Measurements from ENCODE around the gene SPTB.
A peak's percentile ranks its signal among the peaks of the same experiment; 100 is the strongest.

SPTB gene

GRCh38 chr14:64848239-64848638, 31.5 kb downstream of the SPTB start:
- no peak for DNase-seq

- no peak for DNase-seq
Measured at GRCh38 chr14:64846319-64846718, 33.4 kb downstream of the SPTB start.

- no peak for DNase-seq
Measured at GRCh38 chr14:64845878-64846277, 33.8 kb downstream of the SPTB start.

GRCh38 chr14:64844969-64845536, 34.7 kb downstream of the SPTB start:
- DNase-seq, result no peak

- DNase-seq, result no peak
Measured at GRCh38 chr14:64844272-64844671, 35.4 kb downstream of the SPTB start.

- DNase-seq, result no peak
Measured at GRCh38 chr14:64843548-64843947, 36.2 kb downstream of the SPTB start.

GRCh38 chr14:64841772-64842750, 37.6 kb downstream of the SPTB start:
- DNase-seq, result no peak

GRCh38 chr14:64841121-64841651, 38.5 kb downstream of the SPTB start:
- DNase-seq, result no peak

DNA sequence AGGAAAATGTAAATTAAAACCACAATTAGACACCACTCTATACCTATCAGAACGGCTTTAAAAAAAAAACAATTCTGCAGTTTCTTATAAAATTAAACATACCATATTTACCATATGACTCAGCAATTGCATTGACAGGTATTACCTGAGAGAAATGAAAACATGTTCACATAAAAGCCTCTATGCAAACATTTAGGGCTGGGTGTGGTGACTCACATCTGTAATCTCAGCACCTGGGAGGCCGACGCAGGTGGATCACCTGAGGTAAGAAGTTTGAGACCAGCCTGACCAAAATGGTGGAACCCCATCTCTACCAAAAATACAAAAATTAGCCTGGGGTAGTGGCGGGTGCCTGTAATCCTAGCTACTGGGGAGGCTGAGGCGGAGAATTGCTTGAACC, 41.1 kb downstream of the SPTB start:
- no peak for DNase-seq

DNA sequence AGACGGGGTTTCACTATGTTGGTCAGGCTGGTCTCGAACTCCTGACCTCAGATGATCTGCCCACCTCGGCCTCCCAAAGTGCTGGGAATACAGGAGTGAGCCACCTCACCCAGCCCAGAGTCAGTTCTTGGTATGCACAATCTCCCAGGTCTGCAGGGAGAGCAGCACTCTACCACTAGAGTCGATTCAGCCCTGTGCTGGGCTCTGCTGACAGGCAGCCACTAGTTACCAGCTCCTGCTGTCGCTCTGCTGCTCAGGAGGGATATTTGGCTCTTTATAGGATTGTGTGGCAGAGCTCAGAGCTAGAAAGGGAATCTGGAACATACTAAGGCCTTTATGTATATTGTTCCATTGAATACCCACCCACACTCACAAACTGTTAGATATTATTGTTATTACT, 44.3 kb downstream of the SPTB start:
- DNase-seq, result no peak

- no peak for DNase-seq
Measured at GRCh38 chr14:64834965-64835364, 44.7 kb downstream of the SPTB start.

DNA sequence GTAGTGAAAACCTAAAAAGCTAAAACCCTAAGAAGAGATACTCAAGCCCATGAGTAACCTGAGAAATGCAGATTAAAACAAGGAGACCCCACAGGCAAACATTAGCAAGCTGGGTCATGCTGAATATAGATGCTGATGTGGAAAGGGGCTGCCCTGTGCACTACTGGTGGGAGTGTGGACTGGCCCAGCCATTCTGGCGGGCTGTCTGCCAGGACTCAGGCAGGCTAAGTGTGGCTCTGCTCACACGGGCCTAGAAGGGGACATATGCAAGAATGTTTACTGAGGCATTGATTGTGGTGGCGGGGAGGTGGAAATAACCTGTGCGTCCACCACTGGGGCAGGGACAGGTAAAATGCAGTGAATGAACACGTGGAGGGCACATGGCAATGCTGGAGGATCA, 48.3 kb downstream of the SPTB start:
- DNase-seq, result no peak

DNA sequence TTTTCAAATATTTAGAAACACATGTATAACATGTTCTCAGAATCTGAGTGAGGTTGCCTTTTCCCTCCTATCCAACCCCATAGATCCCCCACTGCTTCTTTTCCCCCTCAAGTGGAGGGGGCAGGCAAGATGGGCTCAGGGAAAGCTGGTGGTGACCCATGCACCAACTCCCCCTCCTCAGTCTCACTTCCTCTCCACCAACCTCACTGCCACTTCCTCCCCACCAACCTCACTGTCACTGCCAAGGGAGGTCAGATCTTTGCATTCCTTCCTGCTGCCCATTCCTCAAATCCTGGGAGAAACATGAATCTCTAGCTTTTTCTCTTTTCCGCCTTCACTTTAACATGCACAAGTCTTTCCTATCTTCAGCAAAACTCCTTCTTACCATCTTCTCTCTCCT, 48.7 kb downstream of the SPTB start:
- DNase-seq, result no peak

DNA sequence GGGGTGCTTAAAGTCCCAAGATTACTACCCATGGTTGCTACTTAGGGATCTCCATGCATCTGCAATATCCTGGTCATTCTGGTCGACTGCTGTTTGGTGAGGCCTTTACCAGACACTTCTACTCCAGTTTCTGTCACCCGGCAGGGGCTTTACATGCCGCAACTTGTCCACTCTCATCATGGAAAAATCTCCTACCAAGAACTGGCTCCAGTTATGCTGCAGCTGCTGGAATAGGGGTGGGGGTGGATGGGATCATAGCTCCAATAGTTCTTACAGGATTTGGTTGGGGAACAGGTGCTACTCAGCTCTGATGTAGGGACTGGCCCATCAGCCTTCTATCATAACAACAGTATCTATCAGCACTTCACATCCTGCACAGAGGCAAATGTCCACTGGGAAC, 51.6 kb downstream of the SPTB start:
- no peak for DNase-seq

DNA sequence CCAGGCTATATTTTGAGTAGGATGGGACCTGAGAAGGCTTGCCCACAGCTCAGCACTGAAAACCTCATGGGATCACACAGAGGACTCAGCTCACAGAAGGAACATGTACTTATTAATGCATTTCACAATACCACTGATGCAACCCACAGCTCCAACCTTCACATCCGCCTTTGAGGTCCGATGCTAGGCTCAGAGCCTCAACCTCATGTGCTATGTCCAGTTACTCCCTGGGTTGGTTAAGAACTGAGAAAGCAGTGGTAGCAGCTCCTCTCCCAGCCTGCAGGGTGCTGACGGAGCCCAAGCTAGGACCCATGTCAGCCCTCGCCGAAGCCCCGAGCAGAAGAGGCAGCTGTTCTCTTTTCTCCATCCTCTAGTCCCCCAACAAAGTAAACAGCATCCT, 52.9 kb downstream of the SPTB start:
- no peak for DNase-seq

DNA sequence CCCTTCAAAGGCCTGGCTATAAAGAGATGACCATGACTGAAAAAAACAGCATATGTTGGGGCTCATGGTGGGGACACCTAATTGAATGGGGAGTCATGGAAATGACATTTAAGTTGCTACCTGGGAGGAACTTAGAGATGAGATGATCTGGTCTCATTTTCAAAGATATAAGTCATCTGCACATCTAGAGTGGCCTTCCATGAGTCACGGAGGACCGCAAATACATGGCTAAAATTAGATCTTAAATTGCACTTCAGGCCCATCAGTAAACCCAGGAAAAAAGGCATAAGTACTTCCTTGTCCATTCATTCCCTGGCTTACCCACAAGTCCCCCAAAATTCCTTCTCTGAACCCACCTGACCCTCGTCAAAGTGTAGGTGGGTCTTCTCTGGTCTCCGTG, 53.4 kb downstream of the SPTB start:
- no peak for DNase-seq

DNA sequence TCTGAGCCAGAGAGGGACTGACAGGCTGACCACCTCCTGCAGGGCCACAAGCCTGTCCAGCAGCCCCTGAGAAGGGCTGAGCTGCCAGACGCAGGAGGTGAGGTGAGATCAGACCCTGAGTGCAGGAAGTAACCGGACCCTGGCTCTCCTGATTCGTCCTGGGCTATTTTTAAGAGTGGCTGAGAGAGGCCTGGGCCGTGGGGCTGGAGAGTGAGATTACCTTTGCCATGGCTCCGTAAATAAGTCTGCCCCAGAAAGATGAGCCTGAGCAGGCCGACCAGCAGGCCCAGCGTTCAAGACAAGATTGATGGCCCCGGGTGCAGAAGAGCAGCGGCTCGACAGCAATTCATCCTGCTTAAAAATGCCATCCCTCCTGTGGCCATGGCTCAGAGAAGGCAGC, 54.2 kb downstream of the SPTB start:
- DNase-seq, result no peak

- DNase-seq, result no peak
Measured at GRCh38 chr14:64825006-64825405, 54.7 kb downstream of the SPTB start.

DNA sequence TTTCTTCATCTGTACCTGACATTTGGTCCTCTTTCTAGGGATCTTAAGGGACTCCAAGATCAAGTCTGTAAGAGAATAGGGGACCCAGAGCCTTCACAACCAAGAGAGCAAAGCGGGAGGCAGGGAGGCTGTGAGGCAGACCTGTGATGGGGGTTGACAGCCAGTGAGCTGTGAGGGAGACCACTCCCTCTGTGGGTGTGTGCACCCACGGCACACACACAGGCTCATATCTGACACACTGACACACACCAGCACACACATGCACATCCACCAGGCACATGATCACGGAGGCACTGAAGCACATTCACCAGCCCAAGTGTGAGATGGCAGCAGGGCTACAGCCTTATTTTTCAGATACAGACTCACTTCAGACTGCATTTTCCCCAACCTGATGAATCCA, 55.2 kb downstream of the SPTB start:
- no peak for DNase-seq

DNA sequence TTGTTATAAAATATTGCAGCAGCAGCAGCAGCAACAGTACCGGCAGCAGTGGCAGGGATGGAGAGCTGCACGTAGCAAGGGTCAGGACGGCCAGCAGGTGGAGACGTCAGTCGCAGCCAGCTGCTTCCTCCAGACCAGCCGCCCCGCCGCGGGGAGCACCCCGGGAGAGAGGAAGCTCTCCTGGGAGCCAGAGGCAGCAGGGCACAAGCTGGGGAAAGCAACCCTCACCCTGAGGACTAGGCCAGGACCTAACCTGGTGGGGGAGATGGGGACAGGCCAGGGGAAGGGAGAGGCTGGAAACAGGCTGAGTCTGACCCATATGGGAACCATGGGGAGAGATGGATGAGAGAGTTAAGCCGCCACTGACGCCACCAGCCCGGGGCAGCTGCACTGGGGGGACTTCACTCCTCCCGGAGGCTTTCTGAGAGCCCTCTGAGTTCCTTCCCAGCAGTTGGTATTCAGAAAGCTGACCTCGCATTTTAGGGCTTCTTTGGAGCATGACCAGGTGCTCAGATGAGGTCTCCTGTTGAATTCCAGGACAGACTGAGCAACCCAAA, 56.3 kb downstream of the SPTB start:
- peak; percentile 20 for DNase-seq

DNA sequence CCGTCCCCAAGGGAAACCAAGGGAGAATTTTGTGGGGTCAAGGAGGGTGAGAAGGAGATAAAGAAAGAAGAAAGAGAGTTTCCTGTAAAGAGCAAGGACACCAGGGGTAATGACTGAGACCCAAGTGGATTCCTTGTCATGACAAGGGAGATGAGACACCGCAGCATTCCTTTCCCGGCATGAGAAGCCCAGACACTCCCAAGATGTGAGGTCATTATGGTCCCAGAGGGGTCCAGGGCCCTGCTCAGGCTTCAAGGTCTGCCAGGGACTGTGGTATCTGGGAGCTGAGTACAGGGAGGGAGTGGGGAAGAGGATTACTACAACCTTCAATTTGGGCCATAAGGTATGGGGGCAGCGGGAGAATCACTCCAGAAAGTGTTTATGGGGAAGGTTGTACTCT, 58.1 kb downstream of the SPTB start:
- DNase-seq, result no peak

- DNase-seq, result no peak
Measured at GRCh38 chr14:64818151-64818550, 61.6 kb downstream of the SPTB start.

DNA sequence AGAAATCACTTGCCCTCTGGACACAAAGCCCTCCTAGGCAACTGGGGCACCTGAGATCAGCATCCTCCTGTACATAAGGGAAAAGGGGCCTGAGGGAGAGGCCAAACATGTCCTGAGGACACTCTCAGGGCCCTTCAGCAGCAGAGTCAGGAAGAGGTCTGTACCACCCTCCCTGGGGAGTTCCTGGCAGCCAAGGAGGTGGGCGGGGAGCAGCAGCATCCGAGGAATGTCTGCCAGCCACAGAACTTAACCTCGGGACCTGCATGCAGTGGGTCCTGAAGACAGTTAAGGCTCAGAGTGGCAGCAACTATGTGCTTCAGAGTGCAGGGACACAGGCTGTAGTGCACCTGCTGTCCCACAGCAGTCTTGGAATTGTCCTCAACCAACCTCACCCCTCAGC, 62.1 kb downstream of the SPTB start:
- no peak for DNase-seq

DNA sequence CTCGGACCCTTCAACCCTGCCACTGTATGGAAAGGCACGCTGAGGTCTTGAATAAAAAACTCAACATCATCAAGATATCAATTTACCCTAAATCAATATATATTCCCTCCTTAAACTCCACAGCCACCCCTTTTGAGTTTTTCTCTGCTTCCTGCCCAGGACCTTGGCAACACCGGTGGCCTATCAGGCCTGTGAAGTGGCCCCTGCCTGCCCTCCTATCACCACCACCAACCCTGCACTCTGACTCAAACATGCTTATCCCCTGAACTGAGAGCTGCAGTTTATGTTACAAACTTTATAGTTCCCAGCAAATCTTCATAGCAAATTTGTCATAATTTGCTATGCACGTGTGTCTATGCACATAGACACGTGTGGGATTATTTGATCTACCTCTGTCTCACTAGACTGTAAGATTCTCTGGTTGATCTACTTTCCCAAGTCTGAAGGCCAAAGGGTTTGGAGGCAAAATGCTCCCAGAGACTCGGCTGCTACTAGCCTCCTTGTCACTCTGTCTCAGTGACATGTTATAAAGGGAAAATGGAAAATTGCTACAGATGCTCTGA, 63.4 kb downstream of the SPTB start:
- no peak for DNase-seq

Data from activated gamma-delta T cell (primary cell).